OCI-LY3 (cell line): ENCODE measurements around the gene FOXJ2.
A peak's percentile ranks its signal among the peaks of the same experiment; 100 is the strongest.
"Not testable (repeated sequence)": the region's sequence is repeated elsewhere in the genome, so short reads cannot be mapped to it uniquely, and the experiment has no call there.

ENCODE experiments used
- H2AFZ ChIP-seq: fragments of 200-600, 300-600 bp; shearing (Covaris generic); 2 replicates; pipeline ENCODE4 v1.6.0; 2014; ENCODE audit warnings: antibody characterized with exemption, low read depth, low read length
- H3K27ac ChIP-seq: fragments of 200-600, 300-600 bp; sonication (generic); 2 replicates; pipeline ENCODE4 v1.5.1; 2014; ENCODE audit warnings: mild to moderate bottlenecking, low read length, moderate library complexity, mixed read lengths
- H3K27me3 ChIP-seq: fragments of 200-600, 300-600 bp; sonication (generic); 2 replicates; pipeline ENCODE4 v1.6.1; 2014; ENCODE audit warnings: low read depth, low read length, mixed read lengths
- H3K36me3 ChIP-seq: fragments of 200-600, 300-600 bp; sonication (generic); replicated peaks from 2 replicates; pipeline ENCODE3; 2014; ENCODE audit warnings: low read depth, low read length, mixed read lengths
- H3K4me1 ChIP-seq: fragments of 300-600, 200-600 bp; sonication (generic); 2 replicates; pipeline ENCODE4 v1.6.1; 2014; ENCODE audit warnings: low read length, mixed read lengths
- H3K4me2 ChIP-seq: fragments of 200-600, 300-600 bp; sonication (generic); 2 replicates; pipeline ENCODE4 v1.6.1; 2014; ENCODE audit warnings: low read length, mixed read lengths
- H3K4me3 ChIP-seq: fragments of 300-600, 200-600 bp; sonication (generic); 2 replicates; pipeline ENCODE4 v1.5.1; 2014; ENCODE audit warnings: antibody characterized with exemption, mild to moderate bottlenecking, low read length, moderate library complexity
- H3K79me2 ChIP-seq: fragments of 300-600, 200-600 bp; shearing (Covaris generic); 2 replicates; pipeline ENCODE4 v1.6.1; 2014; ENCODE audit warnings: mild to moderate bottlenecking, low read length, mixed read lengths
- H3K9ac ChIP-seq: fragments of 300-600, 200-600 bp; shearing (Covaris generic); 2 replicates; pipeline ENCODE4 v1.6.0; 2014; ENCODE audit warnings: mild to moderate bottlenecking, low read length, moderate library complexity
- H3K9me3 ChIP-seq: fragments of 200-600, 300-600 bp; shearing (Covaris generic); 2 replicates; pipeline ENCODE4 v1.6.1; 2014; ENCODE audit warnings: low read length, mixed read lengths; ENCODE audit not compliant: insufficient read depth
- H4K20me1 ChIP-seq: fragments of 200-600, 300-600 bp; sonication (generic); 2 replicates; pipeline ENCODE4 v1.6.1; 2016; ENCODE audit warnings: low read length, mixed read lengths; ENCODE audit not compliant: insufficient read depth
- CTCF ChIP-seq: fragments of 200-600, 300-600 bp; sonication (generic); IDR thresholded peaks from 2 replicates; pipeline ENCODE4 v1.5.1; 2014; ENCODE audit warnings: antibody characterized with exemption, low read length, low read depth
- EZH2phosphoT487 ChIP-seq: fragments of 200-600 bp; shearing (Covaris generic); IDR thresholded peaks from 2 replicates; pipeline ENCODE4 v1.6.1; 2018; ENCODE audit warnings: antibody characterized with exemption, mixed run types, low read depth

The FOXJ2 gene

GRCh38 chr12:8004897-8005296, 27.6 kb upstream of the FOXJ2 start:
- not testable (repeated sequence) for H4K20me1 ChIP-seq, H3K27ac ChIP-seq, H3K79me2 ChIP-seq, H3K36me3 ChIP-seq, H3K27me3 ChIP-seq, H3K9me3 ChIP-seq, H3K4me2 ChIP-seq, H3K4me1 ChIP-seq, H3K4me3 ChIP-seq, H3K9ac ChIP-seq, H2AFZ ChIP-seq

- no peaks in the 10 kb centered on the region for H3K9me3 ChIP-seq
- H3K4me3 ChIP-seq: no peak overlapping the region
- no peak overlapping the region for H3K4me2 ChIP-seq
- no peaks in the 10 kb centered on the region for H3K79me2 ChIP-seq
- H2AFZ ChIP-seq: no peak overlapping the region
- H3K27ac ChIP-seq: no peak overlapping the region
- TF ChIP-seq CTCF: no peak
- TF ChIP-seq EZH2phosphoT487: no peak
- H3K9ac ChIP-seq: no peak overlapping the region
- no peaks in the 10 kb centered on the region for H3K4me1 ChIP-seq
- no peaks in the 10 kb centered on the region for H3K36me3 ChIP-seq
- no peaks in the 10 kb centered on the region for H3K27me3 ChIP-seq
- no peaks in the 10 kb centered on the region for H4K20me1 ChIP-seq
Observed at GRCh38 chr12:8011331-8011730, 21.2 kb upstream of the FOXJ2 start.

DNA sequence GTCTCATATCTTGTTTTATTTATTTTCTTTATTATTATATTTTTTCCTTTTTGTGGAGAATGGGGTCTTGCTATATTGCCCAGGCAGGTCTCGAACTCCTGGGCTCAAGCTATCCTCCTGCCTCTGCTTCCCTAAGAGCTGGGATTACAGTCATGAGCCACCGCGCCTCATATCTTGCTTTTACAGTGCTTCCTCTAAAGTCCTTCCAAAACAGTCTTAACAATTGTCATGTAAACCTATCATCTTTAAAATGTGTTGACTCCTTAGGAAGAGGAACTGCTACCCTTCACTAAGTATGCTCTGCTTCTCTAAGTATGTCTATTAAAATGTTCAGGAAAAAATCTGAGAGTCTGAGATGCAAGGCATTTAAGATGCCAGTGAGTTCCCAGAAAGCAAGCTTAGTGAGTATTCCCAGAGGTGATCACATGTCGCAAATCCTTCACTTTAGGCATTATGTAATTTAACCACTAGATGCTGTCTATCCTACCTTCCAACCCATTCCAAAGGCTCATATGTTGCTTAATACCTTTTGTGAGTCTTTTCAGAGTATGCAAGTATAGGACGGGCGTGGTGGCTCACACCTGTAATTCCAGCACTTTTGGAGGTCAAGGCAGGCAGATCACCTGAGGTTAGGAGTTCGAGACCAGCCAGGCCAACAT, 19.7 kb upstream of the FOXJ2 start:
- no peaks in the 10 kb centered on the region for H3K4me1 ChIP-seq
- no peak overlapping the region for H3K9ac ChIP-seq
- no peak overlapping the region for H3K27ac ChIP-seq
- H3K4me2 ChIP-seq: no peak overlapping the region
- no peaks in the 10 kb centered on the region for H3K36me3 ChIP-seq
- H4K20me1 ChIP-seq: no peaks in the 10 kb centered on the region
- 0 out of 2 replicates have a peak, but pooled peaks cover 5% of the 10 kb centered on the region for H3K27me3 ChIP-seq
- no peaks in the 10 kb centered on the region for H3K9me3 ChIP-seq
- no peak overlapping the region for H3K4me3 ChIP-seq
- TF ChIP-seq EZH2phosphoT487 (no peak), CTCF (no peak)
- H2AFZ ChIP-seq: no peak overlapping the region
- no peaks in the 10 kb centered on the region for H3K79me2 ChIP-seq

DNA sequence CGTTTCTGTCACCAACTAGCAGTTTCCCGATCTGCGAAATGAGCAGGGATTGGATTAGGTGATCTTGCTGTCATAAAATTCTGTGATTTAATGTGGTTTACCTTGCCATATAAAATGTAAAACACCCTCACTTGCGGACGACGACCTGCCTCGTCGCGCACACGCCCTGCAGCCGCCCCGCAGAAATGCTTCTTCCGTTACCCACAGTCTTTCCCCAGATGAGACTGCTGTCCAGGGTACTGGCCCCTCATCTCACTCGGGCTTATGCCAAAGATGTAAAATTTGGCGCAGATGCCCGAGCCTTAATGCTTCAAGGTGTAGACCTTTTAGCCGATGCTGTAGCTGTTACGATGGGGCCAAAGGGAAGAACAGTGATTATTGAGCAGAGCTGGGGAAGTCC, 17.7 kb upstream of the FOXJ2 start:
- no peak overlapping the region for H3K9ac ChIP-seq
- no peak overlapping the region for H3K27ac ChIP-seq
- no peak overlapping the region for H2AFZ ChIP-seq
- H3K27me3 ChIP-seq: 0 out of 2 replicates have a peak, but pooled peaks cover 5% of the 10 kb centered on the region
- no peak overlapping the region for H3K4me2 ChIP-seq
- no peak for TF ChIP-seq CTCF
- no peaks in the 10 kb centered on the region for H3K36me3 ChIP-seq
- H3K4me1 ChIP-seq: no peaks in the 10 kb centered on the region
- H3K79me2 ChIP-seq: no peaks in the 10 kb centered on the region
- H3K9me3 ChIP-seq: no peaks in the 10 kb centered on the region
- H3K4me3 ChIP-seq: no peak overlapping the region
- H4K20me1 ChIP-seq: no peaks in the 10 kb centered on the region

GRCh38 chr12:8018213-8018612, 14.3 kb upstream of the FOXJ2 start:
- not testable (repeated sequence) for H3K36me3 ChIP-seq, H4K20me1 ChIP-seq, H3K9me3 ChIP-seq, H3K79me2 ChIP-seq, H3K27me3 ChIP-seq, H3K27ac ChIP-seq, H3K4me1 ChIP-seq
- Histone ChIP-seq H3K9ac (peak overlapping the region; percentile 44), H2AFZ (0 out of 2 replicates have a peak overlapping the region, but pooled peaks have one; percentile 76), H3K4me3 (peak overlapping the region; percentile 81), H3K4me2 (peak overlapping the region; percentile 90)
